ENCODE measurements around the gene AS3MT.
A peak's percentile ranks its signal among the peaks of the same experiment; 100 is the strongest.

AS3MT gene

GRCh38 chr10:102917314-102917961 is 48.2 kb downstream of the AS3MT start (continued):
- no peak for TF ChIP-seq KLF10 (tag by site-specific recombination; IDR thresholded peaks at IDR 0.05)
- no peak for TF ChIP-seq ZNF302 (tag by site-specific recombination; IDR thresholded peaks at IDR 0.05; ENCODE audit: low read depth)
- TF ChIP-seq ZNF560 (tag by site-specific recombination; IDR thresholded peaks at IDR 0.05; ENCODE audit: borderline replicate concordance): no peak
- TF ChIP-seq ZBTB17 (tag by site-specific recombination; IDR thresholded peaks at IDR 0.05): peak; percentile 89
- no peak for TF ChIP-seq GLIS1 (tag by site-specific recombination; IDR thresholded peaks at IDR 0.05)
- no peak for TF ChIP-seq ZNF48 (tag by site-specific recombination; IDR thresholded peaks at IDR 0.05)
- TF ChIP-seq ZFP69B (tag by site-specific recombination; IDR thresholded peaks at IDR 0.05): peak; percentile 73
- TF ChIP-seq PATZ1 (tag by site-specific recombination; IDR thresholded peaks at IDR 0.05): peak; percentile 88
- TF ChIP-seq MZF1 (tag by site-specific recombination; IDR thresholded peaks at IDR 0.05; ENCODE audit: borderline replicate concordance): no peak
- TF ChIP-seq ZNF670 (tag by site-specific recombination; IDR thresholded peaks at IDR 0.05; ENCODE audit: low read depth): no peak
- no peak for TF ChIP-seq ZNF362 (tag by site-specific recombination; IDR thresholded peaks at IDR 0.05)
- TF ChIP-seq ZNF629 (tag by site-specific recombination; IDR thresholded peaks at IDR 0.05): no peak
- TF ChIP-seq ZNF623 (tag by site-specific recombination; IDR thresholded peaks at IDR 0.05): no peak
- no peak for TF ChIP-seq MEIS1 (CRISPR knock-in tag; IDR thresholded peaks at IDR 0.05; ENCODE audit: borderline replicate concordance)
- no peak for TF ChIP-seq ELK4 (IDR thresholded peaks at IDR 0.05; ENCODE audit: borderline replicate concordance, low read depth, low read length)
- no peak for TF ChIP-seq ZNF433 (tag by site-specific recombination; IDR thresholded peaks at IDR 0.05; ENCODE audit: low read depth)
- TF ChIP-seq ZIC2 (tag by site-specific recombination; IDR thresholded peaks at IDR 0.05): peak; percentile 63; the same call in 1 of the 2 replicates
- 0 out of 2 replicates have a peak, but pooled peaks have one; percentile 10 for TF ChIP-seq ZNF184 (tag by site-specific recombination; IDR thresholded peaks at IDR 0.05)
- no peak for TF ChIP-seq KLF8 (tag by site-specific recombination; IDR thresholded peaks at IDR 0.05)
- no peak for TF ChIP-seq ZNF148 (tag by site-specific recombination; IDR thresholded peaks at IDR 0.05; ENCODE audit: borderline replicate concordance)
- no peak for TF ChIP-seq ZNF791 (tag by site-specific recombination; IDR thresholded peaks at IDR 0.05)
- TF ChIP-seq ZSCAN4 (tag by site-specific recombination; IDR thresholded peaks at IDR 0.05): 0 out of 2 replicates have a peak, but pooled peaks have one; percentile 16
- TF ChIP-seq ZNF704 (tag by site-specific recombination; IDR thresholded peaks at IDR 0.05): no peak
- TF ChIP-seq SCRT1 (tag by site-specific recombination; IDR thresholded peaks at IDR 0.05; ENCODE audit: borderline replicate concordance): no peak
- peak; percentile 45; the same call in 1 of the 2 replicates for TF ChIP-seq ZBTB11 (tag by site-specific recombination; conservative IDR thresholded peaks at IDR 0.05; ENCODE audit: low read depth)
- no peak for TF ChIP-seq ZNF624 (tag by site-specific recombination; IDR thresholded peaks at IDR 0.05)
- TF ChIP-seq GFI1B (tag by site-specific recombination; IDR thresholded peaks at IDR 0.05): no peak
- 0 out of 2 replicates have a peak, but pooled peaks have one; percentile 30 for TF ChIP-seq SCRT2 (tag by site-specific recombination; IDR thresholded peaks at IDR 0.05)
